NCI-H748 treated with DMSO at 0.1 percent for 48 hours (cell line): Measurements from ENCODE around the gene FZR1.
A peak's percentile ranks its signal among the peaks of the same experiment; 100 is the strongest.

Experiments
- DNase-seq: peaks from one replicate; lab custom pipeline; 2025; lab: John Stamatoyannopoulos, UW

FZR1 gene

DNA sequence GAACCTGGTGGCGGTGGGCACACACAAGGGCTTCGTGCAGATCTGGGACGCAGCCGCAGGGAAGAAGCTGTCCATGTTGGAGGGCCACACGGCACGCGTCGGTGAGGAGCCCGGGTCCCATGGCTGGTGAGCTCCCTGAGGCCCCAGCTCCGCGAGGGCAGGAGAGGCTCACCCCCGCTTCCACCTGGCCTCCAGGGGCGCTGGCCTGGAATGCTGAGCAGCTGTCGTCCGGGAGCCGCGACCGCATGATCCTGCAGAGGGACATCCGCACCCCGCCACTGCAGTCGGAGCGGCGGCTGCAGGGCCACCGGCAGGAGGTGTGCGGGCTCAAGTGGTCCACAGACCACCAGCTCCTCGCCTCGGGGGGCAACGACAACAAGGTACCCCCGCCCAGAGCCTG is 25.6 kb downstream of the FZR1 start:
- no peak for DNase-seq

DNA sequence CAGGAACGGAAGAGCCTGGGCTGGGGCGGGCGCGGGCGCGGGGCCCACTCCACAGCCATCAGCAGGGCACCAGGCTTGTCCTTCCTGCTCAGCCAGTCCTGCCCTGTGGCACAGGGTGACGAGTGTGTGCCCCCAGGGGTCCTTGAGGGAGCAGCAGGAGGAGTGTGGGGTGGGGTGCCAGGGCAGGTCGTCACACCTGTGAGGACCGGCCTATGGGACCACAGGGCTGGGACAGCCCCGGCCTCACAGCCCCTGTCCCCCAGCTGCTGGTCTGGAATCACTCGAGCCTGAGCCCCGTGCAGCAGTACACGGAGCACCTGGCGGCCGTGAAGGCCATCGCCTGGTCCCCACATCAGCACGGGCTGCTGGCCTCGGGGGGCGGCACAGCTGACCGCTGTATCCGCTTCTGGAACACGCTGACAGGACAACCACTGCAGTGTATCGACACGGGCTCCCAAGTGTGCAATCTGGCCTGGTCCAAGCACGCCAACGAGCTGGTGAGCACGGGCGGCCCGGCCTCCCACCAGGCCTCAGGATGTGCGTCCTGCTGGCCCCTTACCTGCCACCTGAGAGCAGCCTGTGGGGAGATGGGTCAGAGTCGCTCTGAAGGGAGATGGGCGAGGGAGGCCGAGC is 26.2 kb downstream of the FZR1 start:
- no peak for DNase-seq

GRCh38 chr19:3533033-3533432 is 26.9 kb downstream of the FZR1 start:
- no peak for DNase-seq

GRCh38 chr19:3533563-3534216 is 27.6 kb downstream of the FZR1 start:
- DNase-seq = no peak

- DNase-seq = no peak
Measured at GRCh38 chr19:3534375-3535234, 28.5 kb downstream of the FZR1 start.

DNA sequence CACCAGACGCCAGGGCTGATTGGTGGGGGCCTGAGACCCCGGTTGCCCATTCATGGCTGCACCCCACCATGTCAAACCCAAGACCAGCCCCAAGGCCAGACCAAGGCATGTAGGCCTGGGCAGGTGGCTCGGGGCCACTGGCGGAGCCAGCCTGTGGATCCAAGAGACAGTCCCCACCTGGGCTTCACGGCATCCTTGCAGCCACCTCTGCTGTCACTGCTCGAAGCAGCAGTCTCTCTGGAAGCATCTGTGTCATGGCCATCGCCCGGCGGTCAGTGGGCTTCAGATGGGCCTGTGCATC is 29.1 kb downstream of the FZR1 start:
- no peak for DNase-seq

- no peak for DNase-seq
Measured at GRCh38 chr19:3535563-3535965, 29.5 kb downstream of the FZR1 start.

DNA sequence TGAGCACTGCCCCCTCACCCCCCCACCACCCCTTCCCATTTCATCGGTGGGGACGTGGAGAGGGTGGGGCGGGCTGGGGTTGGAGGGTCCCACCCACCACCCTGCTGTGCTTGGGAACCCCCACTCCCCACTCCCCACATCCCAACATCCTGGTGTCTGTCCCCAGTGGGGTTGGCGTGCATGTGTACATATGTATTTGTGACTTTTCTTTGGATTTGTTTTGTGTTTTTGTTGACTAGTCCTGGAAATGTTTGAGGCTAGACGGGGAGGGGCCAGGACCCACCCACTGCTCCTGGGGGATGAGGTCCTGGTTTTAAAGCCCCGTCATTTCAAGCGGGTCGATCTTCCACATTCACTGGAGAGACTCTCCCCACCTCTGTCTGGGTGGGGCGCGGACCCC is 29.9 kb downstream of the FZR1 start:
- no peak for DNase-seq

GRCh38 chr19:3536429-3537100 is 30.5 kb downstream of the FZR1 start:
- no peak for DNase-seq

- DNase-seq = no peak
Measured at GRCh38 chr19:3537101-3537437, 31.0 kb downstream of the FZR1 start.

GRCh38 chr19:3537438-3538240 is 31.5 kb downstream of the FZR1 start:
- no peak for DNase-seq

GRCh38 chr19:3538258-3538929 is 32.3 kb downstream of the FZR1 start:
- DNase-seq = no peak

DNA sequence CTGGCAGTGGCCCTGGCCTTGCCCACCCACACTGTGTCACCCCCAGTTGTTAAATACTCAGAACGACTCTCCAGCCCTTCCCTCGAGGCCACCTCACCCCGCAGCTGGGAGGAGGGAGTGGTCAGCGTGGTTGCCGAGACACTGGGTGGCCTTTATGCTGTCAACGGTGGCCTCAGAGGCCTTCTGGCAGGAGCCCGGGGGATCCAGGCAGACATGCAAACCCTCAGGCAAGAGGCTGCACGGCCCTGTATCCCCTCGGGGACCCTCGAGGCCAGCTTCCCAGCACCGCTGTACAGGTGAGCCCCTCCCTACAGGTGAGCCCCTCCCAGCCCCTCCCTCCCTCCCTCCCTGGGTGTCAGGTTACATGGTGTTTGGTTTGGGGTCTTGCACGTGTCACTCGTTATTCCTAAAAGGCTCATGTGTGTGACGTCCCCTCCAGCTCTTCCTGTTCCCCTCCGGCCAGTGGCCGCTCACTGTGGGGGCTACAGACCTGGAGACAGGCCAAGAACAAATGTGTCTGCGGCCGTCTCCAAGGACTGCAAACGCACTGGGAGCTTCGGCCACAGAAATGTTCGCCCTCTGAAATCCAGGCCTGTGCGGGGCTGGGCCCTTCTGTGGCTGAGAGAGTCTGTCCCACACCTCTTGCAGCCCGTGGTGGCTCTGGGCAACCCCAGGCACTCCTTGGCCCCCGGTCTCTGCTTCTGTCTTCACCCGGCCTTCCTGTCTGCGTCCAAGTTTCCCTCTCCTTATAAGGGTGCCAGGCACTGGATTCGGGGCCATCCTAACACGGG is 33.0 kb downstream of the FZR1 start, which contains the start of gene TEKTIP1:
Gene TEKTIP1 (plus strand): TSS at position 210 of the 791 bp plus-strand sequence. CDS start 4 bp downstream, at position 214.
- no peak for DNase-seq

DNA sequence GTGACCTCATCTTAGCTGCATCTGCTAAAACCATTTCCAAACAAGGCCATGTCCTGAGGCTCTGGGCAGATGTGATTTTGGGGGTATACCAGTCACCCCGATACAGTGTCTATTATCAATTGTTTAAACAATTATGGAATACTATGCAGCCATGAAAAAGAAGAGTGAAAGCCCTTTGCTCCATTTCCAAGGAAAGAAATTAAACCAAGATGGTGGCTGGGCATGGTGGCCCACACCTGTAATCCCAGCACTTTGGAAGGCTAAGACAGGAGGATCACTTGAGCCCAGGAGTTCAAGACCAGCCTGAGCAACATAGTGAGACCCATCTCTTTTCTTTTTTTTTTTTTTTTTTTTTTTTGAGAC is 33.6 kb downstream of the FZR1 start:
- no peak for DNase-seq

DNA sequence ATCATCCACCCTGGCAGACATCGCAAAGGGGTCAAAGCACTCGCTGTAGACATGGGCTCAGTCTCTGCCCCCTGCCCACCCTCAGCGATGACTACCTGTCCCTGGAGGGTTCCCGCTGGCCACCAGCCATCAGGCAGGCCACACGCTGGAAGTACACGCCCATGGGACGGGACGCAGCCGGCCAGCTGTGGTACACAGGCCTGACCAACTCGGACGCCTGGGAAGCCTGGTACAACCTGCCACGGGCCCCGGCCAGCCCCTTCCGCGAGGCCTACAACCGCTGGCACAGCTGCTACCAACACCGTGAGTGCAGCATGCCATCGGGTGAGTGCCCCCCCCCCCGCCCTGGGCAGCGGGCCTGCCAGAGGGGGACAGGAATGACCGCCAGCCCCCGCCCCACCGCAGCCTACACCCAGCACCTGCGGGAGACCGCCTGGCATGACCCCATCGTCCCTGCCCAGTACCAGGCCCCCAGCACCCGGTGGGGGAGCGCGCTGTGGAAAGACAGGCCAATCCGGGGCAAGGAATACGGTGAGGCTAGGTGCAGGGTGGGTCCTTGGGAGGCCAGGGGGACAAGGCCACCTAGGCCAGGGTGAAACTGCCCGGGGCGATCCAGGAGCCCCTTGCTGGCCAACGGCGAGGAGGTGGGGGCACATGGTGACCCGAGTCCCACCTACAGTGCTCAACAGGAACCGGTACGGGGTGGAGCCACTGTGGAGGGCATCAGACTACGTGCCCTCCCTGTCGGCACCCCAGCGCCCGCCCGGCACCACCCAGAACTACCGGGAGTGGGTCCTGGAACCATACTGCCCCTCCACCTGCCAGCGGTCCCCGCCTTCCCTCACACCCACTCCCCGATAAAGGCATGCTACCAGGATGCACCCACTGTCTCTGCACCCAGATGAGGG is 37.3 kb downstream of the FZR1 start:
- DNase-seq = no peak

DNA sequence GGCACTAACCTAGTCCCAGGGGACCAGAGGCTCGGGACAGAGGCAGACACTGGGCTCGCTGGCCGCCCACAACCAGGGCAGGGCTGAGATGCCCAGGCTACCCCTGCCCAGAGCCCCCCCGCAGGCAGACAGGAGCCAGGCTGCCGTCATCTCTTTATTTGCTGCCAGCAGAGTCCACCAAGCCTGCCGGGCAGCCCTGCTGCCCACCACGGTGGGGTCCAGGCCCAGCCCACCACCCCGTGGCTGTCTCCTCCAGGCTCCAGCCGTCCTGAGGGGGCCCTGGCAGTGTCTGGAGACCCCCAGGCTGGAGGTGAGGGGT is 37.9 kb downstream of the FZR1 start:
- no peak for DNase-seq

DNA sequence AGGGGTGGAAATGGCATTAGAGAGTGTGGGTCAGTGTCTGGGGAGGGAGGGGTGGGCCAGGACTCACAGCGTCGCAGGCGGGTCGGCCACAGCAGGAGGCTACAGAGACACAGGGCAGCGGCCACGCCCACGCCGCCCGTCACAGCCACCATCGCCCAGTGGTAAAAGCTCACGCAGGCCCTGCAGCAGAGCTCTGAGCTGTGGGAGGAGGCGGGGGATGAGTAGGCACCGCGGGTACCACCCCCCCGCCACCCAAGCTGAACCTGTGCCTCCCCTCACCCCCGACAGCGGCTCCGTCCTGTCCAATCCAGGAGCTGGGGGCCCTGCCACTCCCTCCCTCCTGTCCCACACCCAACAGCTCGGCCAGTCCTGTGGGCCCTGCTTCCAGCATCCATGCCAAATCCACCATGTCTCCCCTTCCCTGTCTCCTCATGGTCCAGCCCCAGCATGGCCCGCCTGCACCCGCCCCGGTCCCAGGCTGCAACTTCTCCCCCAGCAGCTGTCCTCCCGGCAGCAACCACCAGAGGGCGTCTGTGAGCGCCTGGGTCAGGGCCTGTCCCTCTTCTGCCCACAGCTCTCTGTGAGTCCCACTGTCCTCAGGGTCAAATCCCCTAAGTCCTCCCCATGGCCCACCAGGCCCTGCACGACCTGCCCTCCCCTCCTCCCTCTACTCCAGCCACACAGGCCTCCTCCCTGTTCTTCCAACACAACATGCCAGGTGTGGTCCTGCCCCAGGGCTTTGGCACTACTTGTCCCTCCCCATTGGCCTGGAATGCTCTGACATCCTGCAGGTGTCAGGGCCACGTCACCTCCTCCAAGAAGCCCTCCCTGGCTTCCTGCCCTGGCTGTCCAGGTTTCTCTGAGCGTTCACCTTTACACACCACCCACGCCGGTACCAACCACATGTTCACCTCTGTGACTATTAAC is 38.9 kb downstream of the FZR1 start:
- peak; percentile 2 for DNase-seq

GRCh38 chr19:3545669-3546034 is 39.5 kb downstream of the FZR1 start:
- no peak for DNase-seq

- no peak for DNase-seq
Measured at GRCh38 chr19:3546119-3546518, 40.0 kb downstream of the FZR1 start.
